GM19239 (cell line): ENCODE measurements around the gene LSM5.
"Not testable (repeated sequence)": the region's sequence is repeated elsewhere in the genome, so short reads cannot be mapped to it uniquely, and the experiment has no call there.

Experiments
- DNase-seq: peaks from one replicate; pipeline ENCODE4 v3.0.0; 2011; ENCODE audit warnings: low spot score; ENCODE audit not compliant: insufficient read length
- FAIRE-seq: peaks from 2 replicates; lab custom pipeline; 2011; peaks lifted over from hg19 to GRCh38; lab: Jason Lieb, UNC

The LSM5 gene

GRCh38 chr7:32464641-32465416 is 25.4 kb downstream of the LSM5 start:
- DNase-seq, FAIRE-seq: not testable (repeated sequence)

- DNase-seq (no peak), FAIRE-seq (no peak)
Observed at GRCh38 chr7:32462977-32463376, 27.2 kb downstream of the LSM5 start.

DNA sequence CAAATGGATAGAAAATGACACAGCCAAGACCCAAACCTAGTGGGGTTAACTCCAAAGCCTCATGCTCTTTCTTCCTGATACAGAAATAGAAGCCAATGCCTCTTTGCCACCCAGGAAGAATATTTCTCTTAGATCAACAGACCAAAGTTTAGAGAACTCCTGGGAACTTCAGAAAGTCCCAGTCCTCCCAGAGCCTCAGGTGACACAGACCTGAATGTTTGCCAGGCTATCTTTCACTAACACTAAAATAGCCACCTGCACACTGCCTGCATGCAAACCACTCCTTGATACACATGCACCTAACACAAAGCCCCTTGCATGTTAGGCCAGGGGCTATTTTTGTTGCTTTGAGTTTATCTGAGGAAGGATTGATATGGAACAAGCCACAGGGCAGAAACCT is 27.7 kb downstream of the LSM5 start:
- DNase-seq (no peak), FAIRE-seq (no peak)

- no peak for DNase-seq
- no peak for FAIRE-seq
Observed at GRCh38 chr7:32461484-32461883, 28.7 kb downstream of the LSM5 start.

DNA sequence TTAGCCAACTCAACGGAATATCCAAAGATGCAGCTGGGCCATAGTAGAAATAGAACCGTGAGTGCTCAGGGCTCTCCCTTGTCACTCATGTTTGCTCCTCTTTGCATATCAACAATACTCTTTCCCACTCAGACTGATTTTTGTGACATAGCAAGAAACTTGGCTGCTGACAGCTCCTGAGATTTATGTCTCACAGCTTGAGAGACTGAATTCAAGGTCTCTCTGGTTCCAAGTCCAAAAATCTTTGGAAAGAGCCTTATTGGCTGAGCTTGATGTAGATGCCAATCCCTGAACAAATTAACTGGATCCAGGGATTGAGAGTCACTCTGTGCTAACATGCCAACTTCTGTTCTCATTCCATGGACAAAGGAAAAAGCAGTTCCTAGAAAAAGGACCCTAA is 30.4 kb downstream of the LSM5 start:
- FAIRE-seq = no peak
- no peak for DNase-seq

- DNase-seq (no peak), FAIRE-seq (no peak)
Observed at GRCh38 chr7:32458025-32458424, 32.2 kb downstream of the LSM5 start.

- DNase-seq (no peak), FAIRE-seq (no peak)
Observed at GRCh38 chr7:32453341-32454011, 36.7 kb downstream of the LSM5 start.

GRCh38 chr7:32447218-32447617 is 43.0 kb downstream of the LSM5 start:
- DNase-seq (no peak), FAIRE-seq (no peak)

DNA sequence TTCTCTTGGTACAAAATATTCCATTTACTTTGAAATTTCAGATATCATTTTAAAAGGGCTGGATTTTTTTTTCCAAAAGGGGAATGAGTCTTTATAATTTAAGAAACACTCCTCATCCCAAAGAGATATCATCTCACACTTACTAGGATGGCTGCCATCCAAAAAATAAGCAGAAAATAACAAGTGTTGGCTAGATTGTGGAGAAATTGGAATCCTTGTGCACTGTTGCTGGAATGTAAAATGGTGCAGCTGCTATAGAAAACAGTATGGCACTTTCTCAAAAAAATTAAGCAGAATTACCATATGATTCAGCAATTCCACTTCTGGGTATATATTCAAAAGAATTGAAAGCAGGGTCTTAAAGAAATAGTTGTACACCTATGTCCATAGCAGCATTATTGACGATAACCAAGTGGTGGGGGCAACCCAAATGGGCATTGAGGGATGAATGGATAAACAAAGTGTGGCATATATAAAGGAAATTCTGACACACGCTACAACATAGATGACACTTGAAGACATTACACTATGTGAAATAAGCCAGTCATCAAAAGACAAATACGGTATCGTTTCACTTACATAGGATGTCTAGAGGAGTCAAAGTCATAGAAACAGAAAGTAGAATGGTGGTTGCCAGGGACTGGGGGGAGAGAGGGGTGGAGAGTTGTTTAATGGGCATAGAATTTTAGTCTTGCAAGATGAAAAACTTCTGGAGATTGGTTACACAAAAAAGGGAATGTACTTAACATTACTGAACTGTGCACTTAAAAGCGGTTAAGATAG is 53.8 kb downstream of the LSM5 start:
- DNase-seq = no peak
- no peak for FAIRE-seq
